ENCODE results near the gene LCTL. TPM values are rescaled to one million over a fixed set of nuclear protein-coding genes. Genes with fewer than 3 reads are reported as not detected.
"Not testable (repeated sequence)": the region's sequence is repeated elsewhere in the genome, so short reads cannot be mapped to it uniquely, and the experiment has no call there.

The LCTL gene
- total RNA-seq, 1 experiment from 2014 or later = 0.57 TPM

- DNase-seq (ENCODE audit: low read depth) = not testable (repeated sequence)
These were observed 62.7 kb downstream of the LCTL start for GRCh38 chr15:66503041-66503648.

GRCh38 chr15:66502491-66502890, 63.3 kb downstream of the LCTL start:
- DNase-seq (ENCODE audit: low read depth) = no peak

- not testable (repeated sequence) for DNase-seq (ENCODE audit: low read depth)
These were observed 65.5 kb downstream of the LCTL start for GRCh38 chr15:66500346-66500745.

GRCh38 chr15:66498501-66499386, 67.1 kb downstream of the LCTL start:
- no peak for DNase-seq (ENCODE audit: low read depth)

Other genes with a start within 250 kb of the LCTL start
- 23.4 and 58.0 TPM in 2 replicates for gene TIPIN, start 209.3 kb downstream of the LCTL start, total RNA-seq (2014; rRNA removed; shearing (Covaris generic))
- gene MAP2K1, start 179.1 kb downstream of the LCTL start, total RNA-seq (2014; rRNA removed; shearing (Covaris generic)) = 30.7 and 47.9 TPM in 2 replicates
- 37.5 and 39.1 TPM in 2 replicates for gene SNAPC5, start 68.2 kb downstream of the LCTL start, total RNA-seq (2014; rRNA removed; shearing (Covaris generic))
- 2,284 and 3,077 TPM in 2 replicates for gene RPL4, start 61.1 kb downstream of the LCTL start, total RNA-seq (2014; rRNA removed; shearing (Covaris generic))
- gene ZWILCH, start 60.7 kb downstream of the LCTL start, total RNA-seq (2014; rRNA removed; shearing (Covaris generic)) = 37.4 and 68.2 TPM in 2 replicates
- gene SMAD6, start 136.2 kb upstream of the LCTL start, total RNA-seq (2014; rRNA removed; shearing (Covaris generic)) = 9.0 and 12.2 TPM in 2 replicates